Inflammatory macrophage (primary cell): ENCODE data around the gene OLFM1.
"Not testable (repeated sequence)": the region's sequence is repeated elsewhere in the genome, so short reads cannot be mapped to it uniquely, and the experiment has no call there.

Experiments
- DNase-seq, 2 donors: peaks; one replicate each; pipeline ENCODE4 v3.0.0-alpha.2; 2020 to 2022

OLFM1 gene

GRCh38 chr9:135060461-135061116, 26.9 kb upstream of the OLFM1 start:
- DNase-seq = no peak

GRCh38 chr9:135061441-135061840, 26.0 kb upstream of the OLFM1 start:
- no peak for DNase-seq

DNA sequence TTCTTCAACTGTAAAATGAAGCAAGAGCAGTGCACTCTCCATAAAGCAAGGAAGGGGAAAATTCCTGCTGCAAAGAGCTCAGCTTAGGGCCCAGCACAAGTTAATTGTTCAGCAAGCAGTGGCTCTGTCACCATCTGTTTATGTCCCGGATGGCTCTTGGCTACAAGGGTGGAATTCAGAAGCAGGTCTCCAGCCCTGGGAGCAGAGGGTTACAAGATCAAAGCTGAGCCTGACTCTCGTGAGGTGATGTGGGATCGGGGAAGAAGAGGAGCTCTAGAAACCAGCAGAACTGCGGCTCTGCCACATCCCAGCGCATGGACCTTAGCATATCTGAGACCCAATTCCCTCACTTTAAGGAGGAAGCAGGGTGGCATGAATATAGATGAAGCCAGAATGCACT, 25.2 kb upstream of the OLFM1 start:
- DNase-seq = no peak

DNA sequence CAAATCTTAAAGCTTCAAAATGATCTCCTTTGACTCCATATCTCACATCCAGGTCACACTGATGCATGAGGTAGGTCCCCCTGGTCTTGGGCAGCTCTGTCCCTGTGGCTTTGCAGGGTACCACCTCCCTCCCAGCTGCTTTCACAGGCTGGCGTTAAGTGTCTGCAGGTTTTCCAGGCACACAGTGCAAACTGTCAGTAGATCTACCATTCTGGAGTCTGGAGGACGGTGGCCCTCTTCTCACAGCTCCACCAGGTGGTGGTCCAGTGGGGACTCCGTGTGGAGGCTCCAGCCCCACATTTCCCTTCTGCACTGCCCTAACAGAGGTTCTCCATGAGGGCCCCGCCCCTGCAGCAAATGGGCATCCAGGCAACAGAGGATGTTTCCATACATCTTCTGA, 24.0 kb upstream of the OLFM1 start:
- not testable (repeated sequence) for DNase-seq

GRCh38 chr9:135063888-135064287, 23.6 kb upstream of the OLFM1 start:
- DNase-seq = not testable (repeated sequence)

GRCh38 chr9:135065151-135065550, 22.3 kb upstream of the OLFM1 start:
- DNase-seq = no peak

DNA sequence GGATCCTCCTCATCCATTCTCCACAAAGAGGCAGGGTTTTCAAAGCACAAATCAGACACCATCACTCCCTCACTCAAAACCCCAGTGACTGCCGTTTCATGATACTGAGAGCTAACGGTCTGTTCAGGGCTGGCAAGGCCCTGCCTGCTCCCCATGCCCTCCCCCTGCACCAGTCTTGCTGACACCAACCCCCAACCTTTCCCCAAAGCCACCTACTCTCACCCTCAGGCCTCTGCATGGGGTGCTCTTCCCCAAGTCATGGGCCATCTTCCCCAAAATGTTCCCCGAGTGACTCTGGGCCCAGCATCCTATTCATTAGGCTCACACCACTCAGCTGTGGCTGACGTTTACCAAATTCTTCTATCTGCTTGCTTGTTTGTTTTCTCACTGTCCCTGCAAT, 21.7 kb upstream of the OLFM1 start:
- DNase-seq = no peak

GRCh38 chr9:135066291-135066690, 21.2 kb upstream of the OLFM1 start:
- no peak for DNase-seq

DNA sequence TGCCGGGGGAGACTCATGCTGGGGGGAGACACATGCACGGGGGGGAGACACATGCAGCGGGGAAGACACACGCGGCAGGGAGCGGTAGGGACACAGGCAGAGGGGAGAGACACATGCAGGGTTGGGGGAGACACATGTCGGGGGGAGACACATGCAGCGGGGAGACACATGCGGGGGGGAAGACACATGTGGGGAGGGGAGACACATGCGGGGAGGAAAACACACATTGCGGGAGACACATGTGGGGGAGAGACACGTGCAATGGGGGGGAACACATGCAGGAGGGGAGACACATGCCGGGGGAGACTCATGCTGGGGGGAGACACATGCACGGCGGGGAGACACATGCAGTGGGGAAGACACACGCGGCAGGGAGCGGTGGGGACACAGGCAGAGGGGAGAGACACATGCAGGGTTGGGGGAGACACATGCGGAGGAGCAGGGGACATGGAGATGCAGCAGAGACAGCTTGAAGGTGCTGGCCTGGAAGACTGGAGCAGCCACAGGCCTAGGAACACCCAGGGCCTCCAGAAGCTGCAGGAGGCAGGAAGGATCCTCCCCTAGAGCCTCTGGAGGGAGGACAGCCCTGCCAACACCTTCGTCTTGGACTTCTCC, 20.3 kb upstream of the OLFM1 start:
- DNase-seq = no peak

DNA sequence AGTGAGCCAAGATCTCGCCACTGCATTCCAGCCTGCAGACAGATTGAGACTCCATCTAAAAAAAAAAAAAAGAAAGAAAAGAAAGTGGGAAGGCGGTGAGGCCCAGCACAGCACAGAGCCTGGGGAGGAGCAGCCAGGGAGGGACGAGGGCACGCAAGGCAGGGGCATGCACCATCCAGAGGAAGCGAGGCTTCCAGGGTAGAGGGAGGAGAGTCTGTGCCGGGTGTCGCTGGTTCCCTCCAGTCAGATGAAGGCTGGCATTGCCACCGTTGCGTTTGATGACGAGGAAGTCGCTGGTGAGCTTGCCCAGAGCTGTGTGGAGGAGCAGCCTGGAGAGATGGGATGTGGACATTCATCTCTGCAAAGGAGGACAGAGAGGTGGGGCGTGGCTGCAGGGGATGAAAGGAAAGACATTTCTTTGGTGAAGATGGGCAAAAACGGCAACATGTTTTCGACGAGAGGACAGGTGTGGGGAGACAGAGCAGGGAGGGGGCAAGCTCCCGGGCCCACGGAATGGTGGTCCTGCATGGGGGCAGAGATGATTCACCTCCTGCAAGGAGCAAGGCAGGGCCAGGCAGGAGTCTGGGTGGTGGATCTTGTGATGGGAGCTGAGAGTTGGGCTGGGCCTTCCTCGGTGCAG, 18.6 kb upstream of the OLFM1 start:
- DNase-seq = no peak

- DNase-seq = no peak
Measured at GRCh38 chr9:135069558-135070197, 17.8 kb upstream of the OLFM1 start.

- no peak for DNase-seq
Measured at GRCh38 chr9:135070198-135070951, 17.1 kb upstream of the OLFM1 start.

DNA sequence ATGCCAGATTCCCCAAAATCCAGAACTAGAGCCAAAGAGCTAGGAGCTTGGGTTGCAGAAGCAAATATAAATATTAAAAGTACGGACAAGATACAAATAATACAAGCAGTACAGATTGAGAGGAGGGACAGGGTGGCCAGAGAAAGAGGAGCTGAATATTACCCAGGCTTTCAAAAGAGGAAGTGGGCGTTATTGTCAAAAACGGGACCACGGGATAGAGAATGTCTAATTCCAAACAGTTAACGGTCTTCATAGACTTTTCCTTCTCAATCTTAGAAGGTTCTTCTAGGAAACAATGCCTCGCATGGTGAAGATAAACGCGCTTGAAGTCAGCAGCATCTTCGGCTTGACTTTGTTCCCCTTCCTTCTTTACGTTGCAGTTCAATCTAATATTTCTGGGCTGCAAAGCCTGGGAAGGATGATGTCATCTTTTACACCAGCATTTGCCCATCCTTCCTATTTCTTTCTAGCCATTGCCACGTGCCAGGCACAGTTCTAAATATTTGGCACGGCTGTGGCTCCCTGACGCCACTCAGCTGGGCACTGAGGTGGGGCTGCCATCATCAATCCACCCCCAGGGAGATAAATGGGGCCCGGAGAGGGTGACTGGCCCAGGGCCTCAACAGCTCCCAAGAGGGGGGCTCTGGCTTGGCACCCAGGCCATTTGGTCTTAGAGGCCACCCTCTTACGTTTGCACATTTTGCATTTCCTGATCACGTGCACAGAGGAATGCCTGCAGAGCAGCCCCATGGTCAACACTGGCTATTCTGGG, 16.3 kb upstream of the OLFM1 start:
- no peak for DNase-seq

DNA sequence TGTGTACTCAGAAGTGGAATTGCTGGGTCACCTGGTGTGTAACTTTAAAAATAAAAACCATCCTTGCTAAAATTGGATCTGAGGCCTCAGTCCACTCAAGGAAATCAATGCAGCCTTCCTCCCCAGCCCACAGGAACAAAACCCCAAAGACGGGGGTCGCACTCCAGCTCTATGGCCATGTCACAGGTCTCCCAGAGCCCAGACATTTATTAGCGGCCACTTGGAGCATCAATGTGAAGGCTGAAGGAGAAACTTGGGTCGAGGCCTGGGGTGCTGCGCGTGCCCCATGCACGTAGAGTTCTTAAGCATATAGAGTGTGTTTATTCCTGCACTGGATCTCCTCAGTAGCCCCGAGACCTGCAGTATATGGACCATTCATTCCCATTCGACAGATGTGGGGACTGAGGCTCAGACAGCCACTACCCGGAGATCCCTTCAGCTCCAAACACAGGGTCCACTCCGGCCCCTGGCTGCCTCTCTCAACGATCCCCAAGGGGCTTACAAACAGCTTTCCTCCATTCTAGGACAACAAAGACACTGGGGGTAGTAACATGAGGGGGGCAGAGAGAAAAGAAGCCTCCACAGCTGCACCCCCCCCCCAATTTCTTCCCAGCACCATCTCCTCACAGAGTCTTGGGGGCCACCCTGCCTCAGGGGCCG, 14.3 kb upstream of the OLFM1 start:
- DNase-seq = no peak

- no peak for DNase-seq
Measured at GRCh38 chr9:135073741-135074305, 13.6 kb upstream of the OLFM1 start.

GRCh38 chr9:135074354-135075233, 12.9 kb upstream of the OLFM1 start:
- DNase-seq = no peak

DNA sequence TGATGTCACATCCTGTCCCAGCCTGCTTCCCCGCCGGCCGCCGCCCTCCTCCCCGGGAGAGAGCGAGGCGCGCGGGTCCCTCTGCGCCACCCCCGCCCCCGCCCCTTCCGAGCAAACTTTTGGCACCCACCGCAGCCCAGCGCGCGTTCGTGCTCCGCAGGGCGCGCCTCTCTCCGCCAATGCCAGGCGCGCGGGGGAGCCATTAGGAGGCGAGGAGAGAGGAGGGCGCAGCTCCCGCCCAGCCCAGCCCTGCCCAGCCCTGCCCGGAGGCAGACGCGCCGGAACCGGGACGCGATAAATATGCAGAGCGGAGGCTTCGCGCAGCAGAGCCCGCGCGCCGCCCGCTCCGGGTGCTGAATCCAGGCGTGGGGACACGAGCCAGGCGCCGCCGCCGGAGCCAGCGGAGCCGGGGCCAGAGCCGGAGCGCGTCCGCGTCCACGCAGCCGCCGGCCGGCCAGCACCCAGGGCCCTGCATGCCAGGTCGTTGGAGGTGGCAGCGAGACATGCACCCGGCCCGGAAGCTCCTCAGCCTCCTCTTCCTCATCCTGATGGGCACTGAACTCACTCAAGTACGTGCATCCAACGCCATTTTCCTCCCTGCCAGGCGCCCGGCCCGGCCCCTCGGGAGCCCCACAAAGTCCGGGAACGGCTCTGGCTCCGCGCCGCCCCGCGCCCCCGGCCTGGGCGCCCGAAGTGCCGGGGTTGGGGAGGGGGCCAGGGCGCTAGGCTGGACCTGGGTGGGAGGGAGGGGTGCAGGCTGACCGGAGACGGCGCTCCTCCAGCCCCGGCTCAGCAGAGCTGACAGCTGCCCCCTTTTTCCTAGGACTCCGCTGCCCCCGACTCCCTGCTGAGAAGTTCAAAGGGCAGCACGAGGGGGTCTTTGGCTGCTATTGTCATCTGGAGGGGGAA, 12.0 kb upstream of the OLFM1 start:
- DNase-seq = no peak

- DNase-seq = no peak
Measured at GRCh38 chr9:135076143-135076875, 11.2 kb upstream of the OLFM1 start.
